HL-60 (cell line): ENCODE measurements around the gene DAPL1.

Experiments used
- DNase-seq, 2 experiments: peaks; one replicate each; pipeline ENCODE4 v3.0.0-alpha.2; 2010 to 2020; ENCODE audit warnings: low read depth in 1 of 2, low spot score in 1 of 2
- H3K27ac ChIP-seq: fragments of 250-450 bp; sonication (Bioruptor Pico); replicated peaks from 2 replicates; pipeline ENCODE4 v1.5.1; 2020; ENCODE audit warnings: mild to moderate bottlenecking, moderate library complexity
- H3K27me3 ChIP-seq: fragments of 250-450 bp; sonication (Bioruptor Pico); 2 replicates; pipeline ENCODE4 v1.5.1; 2021; ENCODE audit warnings: mild to moderate bottlenecking, moderate library complexity; ENCODE audit not compliant: insufficient read depth, poor library complexity, severe bottlenecking
- H3K4me3 ChIP-seq: replicated peaks from 2 replicates; pipeline ENCODE4 v1.5.1; 2011; ENCODE audit warnings: mild to moderate bottlenecking, control low read depth, low read length; ENCODE audit not compliant: insufficient read depth
- CTCF ChIP-seq: IDR thresholded peaks from one replicate; pipeline ENCODE4 v1.5.1; 2011; ENCODE audit warnings: low read length, control low read depth, inconsistent platforms; ENCODE audit not compliant: insufficient read depth
- GABPA ChIP-seq: IDR thresholded peaks from 2 replicates; pipeline ENCODE4 v1.6.1; 2012; ENCODE audit warnings: low read depth
- POLR2AphosphoS5 ChIP-seq: IDR thresholded peaks from 2 replicates; pipeline ENCODE4 v1.6.1; 2012; ENCODE audit warnings: low read depth
- REST ChIP-seq: IDR thresholded peaks from 2 replicates; pipeline ENCODE4 v1.6.1; 2012; ENCODE audit warnings: low read depth; ENCODE audit not compliant: insufficient replicate concordance
- SPI1 ChIP-seq: IDR thresholded peaks from 2 replicates; pipeline ENCODE4 v1.6.1; 2012; ENCODE audit warnings: low read depth, mild to moderate bottlenecking, borderline replicate concordance

Gene DAPL1

DNA sequence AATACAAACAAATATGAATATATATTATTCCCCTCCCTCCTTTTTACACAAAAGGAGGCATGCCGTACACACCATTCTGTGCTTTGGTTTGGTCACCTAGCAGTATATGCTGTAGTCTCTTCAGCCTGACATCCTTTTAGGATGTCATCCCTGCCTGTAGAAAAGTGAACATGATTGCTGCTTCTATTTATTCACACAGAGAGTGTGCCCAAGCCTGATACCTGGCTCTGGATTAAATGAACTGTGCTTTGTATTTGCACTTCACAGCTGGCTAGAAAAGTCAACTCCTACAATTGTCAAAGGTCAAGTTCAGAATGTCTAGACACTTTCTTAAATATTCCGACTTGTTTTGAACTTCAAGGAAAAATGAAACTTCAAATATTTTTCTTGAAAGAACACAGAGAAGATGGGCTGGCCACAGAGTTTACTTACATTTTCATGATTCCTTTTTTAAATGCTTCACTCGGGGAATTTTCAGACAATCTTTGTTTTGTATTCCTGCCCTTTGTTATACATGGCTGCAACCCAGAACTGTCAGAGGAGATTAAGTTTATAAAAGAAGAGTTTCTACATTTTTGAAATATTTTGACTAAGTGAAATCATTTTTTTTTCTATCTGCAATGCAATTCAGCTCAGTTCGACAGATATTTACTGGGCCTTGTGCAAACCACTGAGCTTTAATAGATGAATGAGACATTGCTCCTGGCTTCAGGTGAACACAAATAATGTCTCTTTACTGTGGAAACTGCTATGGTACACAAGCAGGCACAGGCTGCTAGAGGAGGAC is 33.5 kb downstream of the DAPL1 start:
- TF ChIP-seq SPI1 (no peak), POLR2AphosphoS5 (no peak), GABPA (no peak), CTCF (no peak), REST (no peak)
- no peak for DNase-seq
- no peak overlapping the region for H3K4me3 ChIP-seq
- H3K27ac ChIP-seq: no peak overlapping the region
- peaks cover 3% of the 10 kb centered on the region for H3K27me3 ChIP-seq

- no peak for DNase-seq
- H3K4me3 ChIP-seq: no peak overlapping the region
- no peak overlapping the region for H3K27ac ChIP-seq
- peaks cover 3% of the 10 kb centered on the region for H3K27me3 ChIP-seq
- no peak for TF ChIP-seq CTCF
- TF ChIP-seq REST: no peak
These were observed 34.0 kb downstream of the DAPL1 start for GRCh38 chr2:158829167-158829566.

- TF ChIP-seq SPI1 (no peak), POLR2AphosphoS5 (no peak), CTCF (no peak), GABPA (no peak), REST (no peak)
- H3K27ac ChIP-seq: no peak overlapping the region
- H3K27me3 ChIP-seq: peaks cover 3% of the 10 kb centered on the region
- H3K4me3 ChIP-seq: no peak overlapping the region
- no peak for DNase-seq
These were observed 35.1 kb downstream of the DAPL1 start for GRCh38 chr2:158830201-158830600.
